Activated naive CD4-positive, alpha-beta T cell treated with anti-CD3 and anti-CD28 coated beads for 36 hours (primary cell): ENCODE measurements around the gene TAL2. TPM values are rescaled to one million over a fixed set of nuclear protein-coding genes. Genes with fewer than 3 reads are reported as not detected.

Experiments
- CTCF ChIA-PET: fragments of 350-600 bp; sonication (Branson Sonifier 250); formaldehyde crosslinking; loops from one replicate; lab custom pipeline; 2021; ENCODE audit warnings: antibody characterized with exemption; lab: Charles Lee
- DNase-seq: peaks from one replicate; pipeline ENCODE4 v3.0.0-alpha.2; 2020
- H3K27ac Mint-ChIP-seq: one replicate; pipeline ENCODE4 v1.8.0; 2021; ENCODE audit warnings: mild to moderate bottlenecking, mixed read lengths
- H3K27me3 Mint-ChIP-seq: one replicate; pipeline ENCODE4 v1.8.0; 2021; ENCODE audit warnings: low read depth, mixed read lengths
- H3K36me3 Mint-ChIP-seq: one replicate; pipeline ENCODE4 v1.8.0; 2021; ENCODE audit warnings: low read depth, mixed read lengths
- H3K4me1 Mint-ChIP-seq: one replicate; pipeline ENCODE4 v1.8.0; 2021; ENCODE audit warnings: low read depth, mixed read lengths
- H3K4me3 Mint-ChIP-seq: one replicate; pipeline ENCODE4 v1.8.0; 2021; ENCODE audit warnings: mild to moderate bottlenecking, moderate library complexity, mixed read lengths
- H3K9me3 Mint-ChIP-seq: one replicate; pipeline ENCODE4 v1.8.0; 2021; ENCODE audit warnings: mixed read lengths
- intact Hi-C: fragments of 100-400 bp; cut with micrococcal nuclease; formaldehyde crosslinking; loops from one replicate; pipeline ENCODE4 v1.15.1; 2023
- total RNA-seq, 2 experiments: library from RNA; stranded (reverse); gene quantifications; one replicate each; pipeline ENCODE4 v1.2.3, GENCODE V29; 2021

Gene TAL2
- total RNA-seq, 2 experiments from 2014 or later, result not detected

GRCh38 chr9:105651806-105652205 lies 10.5 kb upstream of the TAL2 start:
- Mint-ChIP-seq H3K36me3 (no peaks in the 10 kb centered on the region), H3K4me3 (no peak overlapping the region), H3K4me1 (peaks cover 4% of the 10 kb centered on the region), H3K27me3 (peaks cover 15% of the 10 kb centered on the region), H3K9me3 (no peaks in the 10 kb centered on the region), H3K27ac (no peak overlapping the region)
- intact Hi-C loops, result no loop called here
- DNase-seq, result no peak
- CTCF ChIA-PET, result no interaction called here

- Mint-ChIP-seq H3K36me3 (no peaks in the 10 kb centered on the region), H3K4me1 (peaks cover 7% of the 10 kb centered on the region), H3K27ac (no peak overlapping the region), H3K9me3 (no peaks in the 10 kb centered on the region), H3K4me3 (peak overlapping the region; percentile 67), H3K27me3 (peaks cover 34% of the 10 kb centered on the region)
- intact Hi-C loops, result loop anchor here (1.0 kb wide), 2 partner anchors 38 to 62 kb away; partner anchors contain the start of gene TMEM38B
- CTCF ChIA-PET, result interaction anchor here (0.8 to 3.8 kb wide), 5 partner anchors 17 to 75 kb away, joined by 3 to 17 read pairs (median 3); no protein-coding TSS in a partner anchor
- DNase-seq, result peak; percentile 33
Measured at GRCh38 chr9:105656131-105656921, 5.9 kb upstream of the TAL2 start.

GRCh38 chr9:105658351-105658750 lies 3.9 kb upstream of the TAL2 start:
- CTCF ChIA-PET, result interaction anchor here (0.7 to 3.8 kb wide), 2 partner anchors 60 to 66 kb away, joined by 3 to 17 read pairs; no protein-coding TSS in a partner anchor
- DNase-seq, result no peak
- peaks cover 34% of the 10 kb centered on the region for H3K27me3 Mint-ChIP-seq
- H3K36me3 Mint-ChIP-seq, result no peaks in the 10 kb centered on the region
- peaks cover 7% of the 10 kb centered on the region for H3K4me1 Mint-ChIP-seq
- intact Hi-C loops, result no loop called here
- H3K27ac Mint-ChIP-seq, result no peak overlapping the region
- no peak overlapping the region for H3K4me3 Mint-ChIP-seq
- no peaks in the 10 kb centered on the region for H3K9me3 Mint-ChIP-seq

GRCh38 chr9:105661011-105661410 lies 1.2 kb upstream of the TAL2 start:
- CTCF ChIA-PET, result no interaction called here
- peaks cover 27% of the 10 kb centered on the region for H3K27me3 Mint-ChIP-seq
- intact Hi-C loops, result no loop called here
- peaks cover 7% of the 10 kb centered on the region for H3K4me1 Mint-ChIP-seq
- H3K4me3 Mint-ChIP-seq, result no peak overlapping the region
- H3K27ac Mint-ChIP-seq, result no peak overlapping the region
- H3K9me3 Mint-ChIP-seq, result no peaks in the 10 kb centered on the region
- DNase-seq, result no peak
- no peaks in the 10 kb centered on the region for H3K36me3 Mint-ChIP-seq

GRCh38 chr9:105663914-105664313 lies 1.7 kb downstream of the TAL2 start:
- Mint-ChIP-seq H3K36me3 (no peaks in the 10 kb centered on the region), H3K4me1 (no peaks in the 10 kb centered on the region), H3K27me3 (peaks cover 7% of the 10 kb centered on the region), H3K9me3 (no peaks in the 10 kb centered on the region), H3K27ac (no peak overlapping the region), H3K4me3 (no peak overlapping the region)
- DNase-seq, result no peak
- CTCF ChIA-PET, result no interaction called here
- intact Hi-C loops, result no loop called here

GRCh38 chr9:105667867-105668266 lies 5.6 kb downstream of the TAL2 start:
- Mint-ChIP-seq H3K36me3 (no peaks in the 10 kb centered on the region), H3K4me1 (no peaks in the 10 kb centered on the region), H3K4me3 (no peak overlapping the region), H3K27me3 (peaks cover 5% of the 10 kb centered on the region), H3K9me3 (no peaks in the 10 kb centered on the region), H3K27ac (no peak overlapping the region)
- intact Hi-C loops, result no loop called here
- CTCF ChIA-PET, result interaction anchor here (0.7 kb wide), 1 partner anchor 19 kb away, joined by 3 read pairs; no protein-coding TSS in a partner anchor
- DNase-seq, result no peak

GRCh38 chr9:105670315-105670714 lies 8.1 kb downstream of the TAL2 start:
- Mint-ChIP-seq H3K27me3 (peaks cover 5% of the 10 kb centered on the region), H3K27ac (no peak overlapping the region), H3K4me3 (no peak overlapping the region), H3K9me3 (no peaks in the 10 kb centered on the region), H3K36me3 (no peaks in the 10 kb centered on the region), H3K4me1 (no peaks in the 10 kb centered on the region)
- intact Hi-C loops, result no loop called here
- CTCF ChIA-PET, result no interaction called here
- no peak for DNase-seq

- H3K36me3 Mint-ChIP-seq, result no peaks in the 10 kb centered on the region
- DNase-seq, result no peak
- H3K27me3 Mint-ChIP-seq, result peaks cover 5% of the 10 kb centered on the region
- CTCF ChIA-PET, result interaction anchor here (0.6 kb wide), 2 partner anchors 172 to 563 kb away, joined by 3 to 4 read pairs; no protein-coding TSS in a partner anchor
- no peaks in the 10 kb centered on the region for H3K9me3 Mint-ChIP-seq
- no peak overlapping the region for H3K27ac Mint-ChIP-seq
- no peaks in the 10 kb centered on the region for H3K4me1 Mint-ChIP-seq
- intact Hi-C loops, result no loop called here
- no peak overlapping the region for H3K4me3 Mint-ChIP-seq
Measured at GRCh38 chr9:105670775-105671174, 8.5 kb downstream of the TAL2 start.

GRCh38 chr9:105672711-105673234 lies 10.5 kb downstream of the TAL2 start:
- DNase-seq, result no peak
- Mint-ChIP-seq H3K27me3 (peaks cover 4% of the 10 kb centered on the region), H3K36me3 (no peaks in the 10 kb centered on the region), H3K27ac (no peak overlapping the region), H3K9me3 (no peaks in the 10 kb centered on the region), H3K4me3 (no peak overlapping the region), H3K4me1 (no peaks in the 10 kb centered on the region)
- CTCF ChIA-PET, result interaction anchor here (1.5 kb wide), 1 partner anchor 16 kb away, joined by 3 read pairs; no protein-coding TSS in a partner anchor
- intact Hi-C loops, result no loop called here

- Mint-ChIP-seq H3K4me1 (no peaks in the 10 kb centered on the region), H3K36me3 (no peaks in the 10 kb centered on the region), H3K27me3 (peaks cover 2% of the 10 kb centered on the region), H3K9me3 (no peaks in the 10 kb centered on the region), H3K4me3 (no peak overlapping the region), H3K27ac (no peak overlapping the region)
- CTCF ChIA-PET, result interaction anchor here (1.5 kb wide), 1 partner anchor 17 kb away, joined by 3 read pairs; no protein-coding TSS in a partner anchor
- intact Hi-C loops, result no loop called here
- DNase-seq, result no peak
Measured at GRCh38 chr9:105673850-105674387, 11.7 kb downstream of the TAL2 start.

- Mint-ChIP-seq H3K27me3 (no peaks in the 10 kb centered on the region), H3K4me1 (no peaks in the 10 kb centered on the region), H3K4me3 (no peak overlapping the region), H3K9me3 (no peaks in the 10 kb centered on the region), H3K27ac (no peak overlapping the region), H3K36me3 (no peaks in the 10 kb centered on the region)
- intact Hi-C loops, result no loop called here
- no peak for DNase-seq
- CTCF ChIA-PET, result interaction anchor here (0.6 kb wide), 1 partner anchor 420 kb away, joined by 3 read pairs; no protein-coding TSS in a partner anchor
Measured at GRCh38 chr9:105676351-105676923, 14.2 kb downstream of the TAL2 start.

GRCh38 chr9:105678163-105678562 lies 15.9 kb downstream of the TAL2 start:
- Mint-ChIP-seq H3K27me3 (no peaks in the 10 kb centered on the region), H3K27ac (no peak overlapping the region), H3K4me1 (no peaks in the 10 kb centered on the region), H3K9me3 (no peaks in the 10 kb centered on the region), H3K36me3 (no peaks in the 10 kb centered on the region), H3K4me3 (no peak overlapping the region)
- CTCF ChIA-PET, result no interaction called here
- no peak for DNase-seq
- intact Hi-C loops, result no loop called here
